Transverse colon (tissue), 4 donors: ENCODE results near the gene AICDA. TPM values are rescaled to one million over a fixed set of nuclear protein-coding genes. Genes with fewer than 3 reads are reported as not detected.

Experiments used
- DNase-seq: peaks from one replicate; pipeline ENCODE4 v3.0.0-alpha.2; 2019
- H3K27ac ChIP-seq, 4 donors: fragments of 200-600 bp; sonication (generic); 2 replicates each; pipeline ENCODE4 v1.5.1; 2016 to 2018; ENCODE audit warnings: inconsistent platforms in 4 of 4
- H3K27me3 ChIP-seq: fragments of 200-600 bp; sonication (generic); 2 replicates; pipeline ENCODE4 v1.5.1; 2017; ENCODE audit warnings: inconsistent platforms
- H3K36me3 ChIP-seq, 4 donors: fragments of 200-600 bp; sonication (generic); 2 replicates each; pipeline ENCODE4 v1.5.1; 2017 to 2019; ENCODE audit warnings: inconsistent platforms in 4 of 4
- H3K4me1 ChIP-seq, 4 donors: fragments of 200-600 bp; sonication (generic); 2 replicates each; pipeline ENCODE4 v1.5.1; 2017 to 2020; ENCODE audit warnings: inconsistent platforms in 4 of 4
- H3K4me3 ChIP-seq, 4 donors: fragments of 200-600 bp; sonication (generic); 1 replicate in 1 of 4; 2 replicates in 3 of 4; pipeline versions ENCODE4 v1.5.1 to v1.6.1; 2017 to 2019; ENCODE audit warnings: inconsistent platforms in 4 of 4
- H3K9me3 ChIP-seq, 2 donors: fragments of 200-600 bp; sonication (generic); 2 replicates each; pipeline ENCODE4 v1.5.1; 2017 to 2019; ENCODE audit warnings: inconsistent platforms in 2 of 2
- EP300 ChIP-seq: sonication (generic); formaldehyde crosslinking; IDR thresholded peaks from one replicate; pipeline ENCODE4 v1.6.1; 2017; ENCODE audit warnings: antibody characterized with exemption, low read depth
- POLR2A ChIP-seq: fragments of 450-650 bp; IDR thresholded peaks from one replicate; pipeline ENCODE4 v1.6.1; 2016; ENCODE audit warnings: antibody characterized with exemption, mild to moderate bottlenecking, moderate library complexity
- POLR2AphosphoS5 ChIP-seq, 3 donors: sonication (generic); formaldehyde crosslinking; IDR thresholded peaks; one replicate each; pipeline ENCODE4 v1.6.1; 2016; ENCODE audit warnings: antibody characterized with exemption in 3 of 3
- WGBS, 2 donors: methylation state at CpG; one replicate each; pipeline ENCODE4 v1.1.5; 2018; ENCODE audit warnings: low coverage in 1 of 2; 5-methylcytosine and 5-hydroxymethylcytosine counted together
- in situ Hi-C, 4 donors: fragments of 200-750 bp; cut with MboI; loops; one replicate each; pipeline versions ENCODE4 v1.15.0 to v1.15.1; 2017; ENCODE audit warnings: low sequenced_read_pairs in 3 of 4, low pct_ligation_motif_present in 1 of 4, low pct_unique_long_range_greater_than_20kb in 1 of 4
- intact Hi-C: fragments of 100-400 bp; cut with DNase I; formaldehyde crosslinking; loops from one replicate; pipeline ENCODE4 v1.15.1; 2023; ENCODE audit warnings: low total_unique reads
- total RNA-seq, 4 donors: library from RNA; depleted of rRNA; stranded (reverse); fragments of >200 nt; gene quantifications; one replicate each; pipeline ENCODE4 v1.1.0, GENCODE V29; 2016
- TF ChIP-seq, protein P1 (sequence below), 5 experiments: fragments of 200-600 bp in 3 of 5; fragments of 450-650 bp in 2 of 5; sonication (generic) in 3 of 5; IDR thresholded peaks; 1 replicate in 2 of 5; 2 replicates in 3 of 5; pipeline ENCODE4 v1.5.1; 2016 to 2017; ENCODE audit warnings: antibody characterized with exemption in 5 of 5, inconsistent platforms in 3 of 5, mild to moderate bottlenecking in 2 of 5, moderate library complexity in 1 of 5

Gene AICDA
- not detected for total RNA-seq

DNA sequence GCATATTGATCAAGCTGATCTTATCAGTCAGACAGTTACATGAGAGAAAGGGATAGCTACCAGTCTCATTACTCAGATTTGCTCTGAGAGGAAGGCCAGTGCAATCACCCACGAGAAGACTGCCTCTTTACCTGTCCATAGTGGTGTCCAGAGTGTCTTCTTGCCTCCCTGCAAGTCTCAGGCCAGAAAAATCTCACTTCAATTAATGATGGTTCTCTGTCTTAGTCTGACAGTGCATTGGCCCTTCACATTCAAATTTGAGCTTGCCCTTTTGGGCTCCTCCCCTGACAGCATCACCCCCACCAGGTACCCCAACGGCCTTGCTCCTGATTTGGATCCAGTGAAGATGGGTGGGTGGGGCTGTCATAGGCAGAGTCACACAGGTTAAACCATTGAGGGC, at the start of gene AICDA:
AICDA (minus strand) TSS at position 231 of the 400 bp plus-strand sequence; CDS start at position 139, 92 bp downstream.
- Histone ChIP-seq H3K4me3 (no peak within 1 kb of the TSS), H3K36me3 (no peaks in the 10 kb centered on the region), H3K4me1 (no peaks in the 10 kb centered on the region), H3K27me3 (no peaks in the 10 kb centered on the region), H3K9me3 (no peaks in the 10 kb centered on the region), H3K27ac (no peak within 1 kb of the TSS)
- no peak for DNase-seq
- TF ChIP-seq POLR2AphosphoS5 (IDR thresholded peaks at IDR 0.05), result no peak
- TF ChIP-seq EP300, result no peak
- TF ChIP-seq POLR2A, result no peak
- TF ChIP-seq, protein P1, sequence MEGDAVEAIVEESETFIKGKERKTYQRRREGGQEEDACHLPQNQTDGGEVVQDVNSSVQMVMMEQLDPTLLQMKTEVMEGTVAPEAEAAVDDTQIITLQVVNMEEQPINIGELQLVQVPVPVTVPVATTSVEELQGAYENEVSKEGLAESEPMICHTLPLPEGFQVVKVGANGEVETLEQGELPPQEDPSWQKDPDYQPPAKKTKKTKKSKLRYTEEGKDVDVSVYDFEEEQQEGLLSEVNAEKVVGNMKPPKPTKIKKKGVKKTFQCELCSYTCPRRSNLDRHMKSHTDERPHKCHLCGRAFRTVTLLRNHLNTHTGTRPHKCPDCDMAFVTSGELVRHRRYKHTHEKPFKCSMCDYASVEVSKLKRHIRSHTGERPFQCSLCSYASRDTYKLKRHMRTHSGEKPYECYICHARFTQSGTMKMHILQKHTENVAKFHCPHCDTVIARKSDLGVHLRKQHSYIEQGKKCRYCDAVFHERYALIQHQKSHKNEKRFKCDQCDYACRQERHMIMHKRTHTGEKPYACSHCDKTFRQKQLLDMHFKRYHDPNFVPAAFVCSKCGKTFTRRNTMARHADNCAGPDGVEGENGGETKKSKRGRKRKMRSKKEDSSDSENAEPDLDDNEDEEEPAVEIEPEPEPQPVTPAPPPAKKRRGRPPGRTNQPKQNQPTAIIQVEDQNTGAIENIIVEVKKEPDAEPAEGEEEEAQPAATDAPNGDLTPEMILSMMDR (IDR thresholded peaks at IDR 0.05), result no peak
- WGBS, 2 donors, result 43 to 100% methylated on average over 1 to 2 of the region's 2 CpGs
- in situ Hi-C loops (no loop called here), intact Hi-C loops (no loop called here)

DNA sequence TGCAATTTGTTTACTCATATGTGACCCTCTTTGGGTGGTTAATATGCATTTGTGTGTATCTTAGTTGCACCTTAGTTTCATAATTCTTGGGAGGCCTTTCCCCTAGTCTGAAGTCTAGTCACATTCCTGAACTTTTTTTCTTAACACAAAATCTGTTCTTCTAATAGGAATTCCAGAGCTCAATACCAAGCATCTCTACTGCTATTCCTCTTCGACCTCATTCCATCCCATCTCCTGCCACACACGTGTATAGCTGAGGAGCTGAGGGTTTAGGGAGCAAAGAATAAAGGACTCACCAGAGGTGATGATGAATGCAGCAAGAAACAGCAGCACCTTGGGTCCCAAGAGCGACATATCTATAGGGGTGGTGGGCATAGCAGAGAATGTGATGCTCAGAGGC, 49.1 kb upstream of the AICDA start:
- TF ChIP-seq EP300 (no peak), POLR2A (no peak), POLR2AphosphoS5 (IDR thresholded peaks at IDR 0.05) (no peak)
- TF ChIP-seq, protein P1 (IDR thresholded peaks at IDR 0.05), result no peak
- Histone ChIP-seq H3K9me3 (no peaks in the 10 kb centered on the region), H3K4me1 (no peaks in the 10 kb centered on the region), H3K36me3 (no peaks in the 10 kb centered on the region), H3K27ac (no peak overlapping the region), H3K27me3 (no peaks in the 10 kb centered on the region), H3K4me3 (no peak overlapping the region)
- intact Hi-C loops (no loop called here), in situ Hi-C loops (no loop called here)
- 72 to 86% methylated on average over 1 to 3 of the region's 3 CpGs for WGBS, 2 donors
- DNase-seq, result no peak

DNA sequence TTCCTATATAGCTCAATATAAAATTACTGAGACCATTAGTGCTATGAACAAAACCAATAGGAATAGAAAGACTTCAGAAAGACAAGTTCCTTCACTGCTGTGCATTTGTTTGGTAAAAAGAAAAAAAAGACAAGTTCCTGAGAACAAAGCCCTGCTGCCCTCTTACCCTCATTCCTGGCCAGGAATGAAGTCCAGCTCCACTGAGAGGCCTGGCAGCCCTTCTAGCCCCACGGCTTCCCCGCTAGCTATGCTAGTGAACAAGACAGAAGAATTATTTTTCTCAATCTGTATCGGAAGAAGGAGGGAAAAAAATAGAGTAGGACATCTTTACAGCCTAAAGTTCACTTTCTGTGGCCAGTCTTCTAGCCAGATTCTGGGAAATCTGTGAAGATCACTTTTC, 48.4 kb upstream of the AICDA start:
- in situ Hi-C loops, result no loop called here
- WGBS, 2 donors, result 79 to 88% methylated on average over 3 of the region's 3 CpGs
- no peaks in the 10 kb centered on the region for H3K27me3 ChIP-seq
- no peaks in the 10 kb centered on the region for H3K9me3 ChIP-seq
- H3K4me3 ChIP-seq, result no peak overlapping the region
- H3K36me3 ChIP-seq, result no peaks in the 10 kb centered on the region
- no peaks in the 10 kb centered on the region for H3K4me1 ChIP-seq
- DNase-seq, result no peak
- intact Hi-C loops, result no loop called here
- H3K27ac ChIP-seq, result no peak overlapping the region
- TF ChIP-seq EP300 (no peak), POLR2A (no peak), POLR2AphosphoS5 (IDR thresholded peaks at IDR 0.05) (no peak)
- TF ChIP-seq, protein P1 (IDR thresholded peaks at IDR 0.05), result no peak

DNA sequence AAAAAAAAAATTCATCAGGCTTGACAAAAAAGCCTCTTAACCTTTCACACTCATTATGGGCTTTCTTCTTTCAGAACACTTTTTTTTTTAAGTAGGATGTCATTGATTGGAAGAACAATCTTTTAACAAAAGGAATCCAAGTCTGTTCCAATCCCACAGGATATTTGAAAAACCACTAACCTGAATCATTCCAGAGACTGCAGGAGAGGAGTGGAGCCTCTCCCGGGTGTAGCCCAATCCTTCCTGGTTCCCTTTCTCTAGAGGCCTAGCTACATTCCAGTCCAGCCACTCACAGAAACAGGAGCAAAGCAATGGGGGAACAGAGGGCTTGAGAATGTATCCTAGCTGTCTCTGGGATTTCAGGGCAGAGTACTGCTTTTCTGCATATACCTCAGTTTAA, 45.7 kb upstream of the AICDA start:
- Histone ChIP-seq H3K4me1 (no peaks in the 10 kb centered on the region), H3K27me3 (no peaks in the 10 kb centered on the region), H3K9me3 (no peaks in the 10 kb centered on the region), H3K4me3 (no peak overlapping the region), H3K36me3 (no peaks in the 10 kb centered on the region), H3K27ac (no peak overlapping the region)
- DNase-seq, result no peak
- WGBS, 2 donors, result 50 to 57% methylated on average over 1 of the region's 1 CpG
- in situ Hi-C loops (no loop called here), intact Hi-C loops (no loop called here)
- TF ChIP-seq, protein P1 (IDR thresholded peaks at IDR 0.05), result no peak
- TF ChIP-seq POLR2A (no peak), EP300 (no peak), POLR2AphosphoS5 (IDR thresholded peaks at IDR 0.05) (no peak)
